Kidney (tissue), 14 donors: ENCODE measurements around the gene GIMAP8. TPM values are rescaled to one million over a fixed set of nuclear protein-coding genes. Genes with fewer than 3 reads are reported as not detected.

Source experiments
- DNase-seq, 5 donors: peaks; one replicate each; pipeline ENCODE4 v3.0.0-alpha.2; 2013 to 2020
- FAIRE-seq: peaks from 2 replicates; lab custom pipeline; 2012; peaks lifted over from hg19 to GRCh38; lab: Jason Lieb, UNC
- H3K27ac ChIP-seq, 2 donors: one replicate each; pipeline ENCODE4 v1.7.0; 2013; ENCODE audit warnings: low read depth in 2 of 2, low read length in 2 of 2, inconsistent platforms in 1 of 2
- H3K27me3 ChIP-seq: one replicate; pipeline ENCODE4 v1.7.1; 2013; ENCODE audit warnings: low read length, inconsistent platforms; ENCODE audit not compliant: control insufficient read depth, insufficient read depth
- H3K36me3 ChIP-seq, 3 donors: one replicate each; pipeline versions ENCODE4 v1.7.0 to v1.7.1; 2013; ENCODE audit warnings: low read length in 3 of 3, control low read depth in 1 of 3, inconsistent platforms in 1 of 3; ENCODE audit not compliant: insufficient read depth in 3 of 3, control insufficient read depth in 2 of 3
- H3K4me1 ChIP-seq, 3 donors: one replicate each; pipeline versions ENCODE4 v1.7.0 to v1.7.1; 2013; ENCODE audit warnings: low read length in 3 of 3, inconsistent platforms in 1 of 3, low read depth in 1 of 3; ENCODE audit not compliant: control insufficient read depth in 2 of 3, insufficient read depth in 2 of 3
- H3K4me3 ChIP-seq, 3 donors: one replicate each; pipeline versions ENCODE4 v1.7.0 to v1.8.1; 2013; ENCODE audit warnings: low read length in 3 of 3, control low read depth in 1 of 3, inconsistent platforms in 1 of 3
- H3K9ac ChIP-seq, 3 donors: one replicate each; pipeline versions ENCODE4 v1.7.0 to v1.7.1; 2013; ENCODE audit warnings: low read length in 3 of 3, control low read depth in 1 of 3, inconsistent platforms in 1 of 3
- H3K9me3 ChIP-seq, 3 donors: one replicate each; pipeline versions ENCODE4 v1.7.0 to v1.7.1; 2013; ENCODE audit warnings: low read length in 3 of 3, control low read depth in 1 of 3, inconsistent platforms in 1 of 3; ENCODE audit not compliant: control insufficient read depth in 2 of 3, insufficient read depth in 1 of 3
- intact Hi-C: fragments of 100-400 bp; cut with DNase I; formaldehyde crosslinking; loops from one replicate; pipeline ENCODE4 v1.11.1; 2022
- polyA plus RNA-seq: library from polyadenylated mRNA; stranded (reverse); fragments of 350-450 nt; fragmentation: Illumina TruSeq; extraction: RNeasy Lipid Tissue Mini Kit (QIAGEN cat#74804); gene quantifications from one replicate; pipeline ENCODE4 v1.2.3, GENCODE V29; 2014; ENCODE audit warnings: low read depth, low replicate concordance; ENCODE audit not compliant: insufficient read depth
- total RNA-seq: library from RNA; stranded (reverse); fragmentation: NEBNext Ultra II Directional; extraction: Animal tissue kit (Norgen Biotek cat#: 25700); gene quantifications from one replicate; pipeline ENCODE4 v1.2.1, GENCODE V29; 2021
- TF ChIP-seq, protein P1 (sequence below): IDR thresholded peaks from 3 replicates; pipeline ENCODE4 v1.5.1; 2012; ENCODE audit warnings: mild to moderate bottlenecking, moderate library complexity, borderline replicate concordance; ENCODE audit not compliant: insufficient read depth; ENCODE audit errors: extremely low read depth
- donor health status: control.
- donor health status: control.
- donor health status: control.
- donor health status: control.
- donor health status: control.
- donor health status: DM: yes; HTN: yes; CAD: no.
- donor health status: Normal renal cell carcinoma (clear cell type).

Gene GIMAP8
- total and polyA plus RNA-seq, 2 donors from 2014 or later = 10.2 to 24.3 TPM

DNA sequence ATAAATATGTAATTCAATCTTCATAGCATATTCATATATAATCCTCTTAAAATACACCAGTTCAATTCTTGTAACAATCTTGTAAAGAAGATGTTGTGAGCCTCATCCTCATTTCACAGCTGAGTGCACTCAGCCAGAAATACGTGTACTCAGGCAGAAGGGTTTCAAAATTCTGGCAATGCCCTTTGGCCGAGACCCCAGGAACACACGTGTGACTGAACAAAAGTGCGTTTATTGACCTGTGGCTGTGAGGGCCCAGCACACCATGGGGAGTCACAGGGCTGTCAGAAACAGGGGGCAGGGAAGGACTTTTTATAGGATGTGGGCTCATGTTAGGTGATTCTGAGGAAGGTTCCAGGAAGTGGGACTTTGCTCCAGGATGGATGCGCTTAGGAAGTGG lies 21.5 kb downstream of the GIMAP8 start:
- H3K27me3 ChIP-seq = no peaks in the 10 kb centered on the region
- intact Hi-C loops = no loop called here
- H3K27ac ChIP-seq = no peak overlapping the region
- H3K36me3 ChIP-seq = no peaks in the 10 kb centered on the region
- DNase-seq (no peak), FAIRE-seq (no peak)
- TF ChIP-seq, protein P1, sequence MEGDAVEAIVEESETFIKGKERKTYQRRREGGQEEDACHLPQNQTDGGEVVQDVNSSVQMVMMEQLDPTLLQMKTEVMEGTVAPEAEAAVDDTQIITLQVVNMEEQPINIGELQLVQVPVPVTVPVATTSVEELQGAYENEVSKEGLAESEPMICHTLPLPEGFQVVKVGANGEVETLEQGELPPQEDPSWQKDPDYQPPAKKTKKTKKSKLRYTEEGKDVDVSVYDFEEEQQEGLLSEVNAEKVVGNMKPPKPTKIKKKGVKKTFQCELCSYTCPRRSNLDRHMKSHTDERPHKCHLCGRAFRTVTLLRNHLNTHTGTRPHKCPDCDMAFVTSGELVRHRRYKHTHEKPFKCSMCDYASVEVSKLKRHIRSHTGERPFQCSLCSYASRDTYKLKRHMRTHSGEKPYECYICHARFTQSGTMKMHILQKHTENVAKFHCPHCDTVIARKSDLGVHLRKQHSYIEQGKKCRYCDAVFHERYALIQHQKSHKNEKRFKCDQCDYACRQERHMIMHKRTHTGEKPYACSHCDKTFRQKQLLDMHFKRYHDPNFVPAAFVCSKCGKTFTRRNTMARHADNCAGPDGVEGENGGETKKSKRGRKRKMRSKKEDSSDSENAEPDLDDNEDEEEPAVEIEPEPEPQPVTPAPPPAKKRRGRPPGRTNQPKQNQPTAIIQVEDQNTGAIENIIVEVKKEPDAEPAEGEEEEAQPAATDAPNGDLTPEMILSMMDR = no peak
- H3K4me1 ChIP-seq = peaks cover 0 to 2% (median 0%) of the 10 kb centered on the region in 3 donors
- H3K9me3 ChIP-seq = no peaks in the 10 kb centered on the region
- H3K4me3 ChIP-seq = peak overlapping the region in 1 of 3 donors; percentile 12
- no peak overlapping the region for H3K9ac ChIP-seq

GRCh38 chr7:150473902-150474301 lies 23.5 kb downstream of the GIMAP8 start:
- H3K27me3 ChIP-seq = no peaks in the 10 kb centered on the region
- no peak overlapping the region for H3K9ac ChIP-seq
- DNase-seq (no peak), FAIRE-seq (no peak)
- H3K36me3 ChIP-seq = no peaks in the 10 kb centered on the region
- no peak overlapping the region for H3K27ac ChIP-seq
- H3K9me3 ChIP-seq = no peaks in the 10 kb centered on the region
- intact Hi-C loops = no loop called here
- no peak overlapping the region for H3K4me3 ChIP-seq
- TF ChIP-seq, protein P1 = no peak
- no peaks in the 10 kb centered on the region for H3K4me1 ChIP-seq

DNA sequence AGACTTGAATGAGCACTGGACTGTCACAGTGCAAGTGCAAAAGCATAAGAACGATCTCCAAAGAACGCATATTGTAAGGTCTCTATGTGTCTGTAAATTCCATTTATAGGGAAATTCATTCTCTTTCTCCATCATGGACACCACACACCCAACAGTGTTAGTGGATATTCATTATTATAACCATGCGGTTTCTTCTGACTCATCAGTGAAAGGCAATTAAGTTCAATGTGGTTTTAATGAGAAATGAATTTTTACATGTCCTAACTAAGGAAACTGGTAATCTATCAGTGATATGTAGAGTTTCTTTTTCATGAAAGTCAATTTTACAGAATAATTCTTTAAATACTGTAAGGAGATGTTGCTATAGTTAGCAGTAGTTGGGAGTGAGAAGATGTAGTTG lies 25.9 kb downstream of the GIMAP8 start:
- H3K4me1 ChIP-seq = no peaks in the 10 kb centered on the region
- no peaks in the 10 kb centered on the region for H3K36me3 ChIP-seq
- TF ChIP-seq, protein P1 = no peak
- no peak overlapping the region for H3K9ac ChIP-seq
- intact Hi-C loops = no loop called here
- no peak overlapping the region for H3K4me3 ChIP-seq
- no peaks in the 10 kb centered on the region for H3K9me3 ChIP-seq
- peak overlapping the region in 1 of 2 donors; percentile 35 for H3K27ac ChIP-seq
- no peak for DNase-seq
- no peak for FAIRE-seq
- H3K27me3 ChIP-seq = no peaks in the 10 kb centered on the region
